Measurements from ENCODE around the gene FOSL2.

The FOSL2 gene

DNA sequence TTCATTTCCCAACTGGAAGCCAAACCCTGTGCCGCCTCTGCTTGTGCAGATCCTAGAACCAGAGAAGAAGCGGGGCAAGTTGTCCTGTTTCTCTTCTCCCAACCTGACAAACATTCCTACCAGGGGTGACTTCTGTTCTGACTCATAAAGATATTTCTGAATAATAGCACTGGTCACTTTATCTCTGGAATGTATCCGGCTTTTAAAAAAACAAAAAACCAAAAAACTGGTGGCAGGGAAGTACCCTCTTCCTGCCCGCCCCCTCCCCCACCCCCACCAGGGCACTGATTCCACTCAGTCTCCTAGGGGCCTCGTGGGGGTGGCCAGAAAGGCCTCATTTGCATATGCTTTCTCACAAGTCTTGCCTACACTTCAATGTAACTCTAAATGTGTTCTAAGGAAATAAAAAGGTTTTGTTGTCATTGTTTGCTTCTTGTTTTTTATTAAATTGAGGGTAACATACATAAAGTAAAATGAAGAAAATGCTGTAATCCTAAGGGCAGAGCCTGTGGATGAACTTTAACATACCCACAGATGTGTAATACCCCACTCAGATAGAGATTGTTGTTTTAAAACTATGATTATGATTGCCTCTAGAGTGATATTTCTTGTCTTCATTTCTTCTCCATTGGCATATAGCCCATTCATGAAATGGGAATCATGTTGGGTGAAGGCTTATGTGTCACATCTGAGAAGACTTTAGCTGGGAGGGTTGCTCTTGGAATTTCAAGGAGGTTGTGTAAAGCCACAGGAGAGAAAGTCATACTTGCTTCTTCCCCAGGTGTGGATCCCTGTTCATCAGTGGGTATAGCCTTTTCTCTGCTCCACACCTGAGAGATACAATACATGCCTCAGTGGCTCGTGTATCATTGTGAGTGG lies 5.3 kb upstream of the FOSL2 start:
- Histone ChIP-seq H3K27ac (ENCODE audit: low read length) (no peak overlapping the region), H3K27me3 (ENCODE audit: control insufficient read depth, insufficient read depth, low read length) (peaks cover 18% of the 10 kb centered on the region), H3K9me3 (ENCODE audit: control insufficient read depth, insufficient read depth, low read length) (no peaks in the 10 kb centered on the region), H3K4me1 (ENCODE audit: control insufficient read depth, insufficient read depth, low read length) (peaks cover 1% of the 10 kb centered on the region), H3K36me3 (ENCODE audit: control insufficient read depth, insufficient read depth, low read length) (no peaks in the 10 kb centered on the region), H3K4me3 (ENCODE audit: low read length) (no peak overlapping the region)
- DNase-seq (ENCODE audit: low read depth, low spot score) = no peak
- no CpG with 5 or more reads among the region's 6 CpGs for WGBS (ENCODE audit: insufficient coverage, insufficient read length)

DNA sequence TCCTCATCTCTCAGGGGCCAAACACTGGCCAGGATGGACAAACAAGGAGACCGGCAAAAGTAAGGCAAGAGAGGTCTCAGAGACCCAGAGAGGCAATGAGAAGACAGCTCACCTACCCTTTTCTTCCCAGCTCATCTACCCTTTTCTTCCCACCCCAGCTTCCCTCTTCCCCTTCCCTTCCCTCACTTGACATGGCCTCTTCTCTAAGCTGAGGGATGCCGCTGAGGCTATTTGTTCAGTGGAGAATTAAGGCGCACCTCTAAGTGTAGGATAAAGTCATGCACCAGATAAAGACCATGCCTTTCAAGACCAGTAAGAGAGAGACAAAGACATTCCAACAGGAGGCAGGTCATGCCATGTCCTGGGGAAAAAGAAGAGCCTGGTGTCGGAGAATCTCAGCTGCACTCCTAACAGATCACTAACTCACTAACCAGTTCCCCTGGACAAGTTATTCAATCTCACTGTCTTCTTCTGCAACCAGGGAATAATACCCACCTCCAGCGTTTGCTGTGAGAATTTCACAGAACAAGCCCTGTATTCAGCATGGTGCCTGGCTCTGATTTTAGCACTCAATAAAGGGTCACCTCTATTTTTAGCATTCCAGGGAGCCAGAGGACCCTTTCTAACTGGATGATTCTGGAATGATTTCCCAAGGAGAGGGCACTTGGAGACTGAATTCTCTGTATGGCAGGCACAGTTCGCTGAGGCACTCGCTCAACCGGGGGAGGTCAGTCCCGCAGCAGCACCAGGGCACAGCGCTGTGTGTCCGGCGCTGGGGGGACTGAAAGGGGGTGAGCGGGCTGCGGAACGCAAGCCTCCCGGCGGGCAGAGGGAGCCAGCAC lies 3.0 kb upstream of the FOSL2 start:
- H3K36me3 ChIP-seq (ENCODE audit: control insufficient read depth, insufficient read depth, low read length) = no peaks in the 10 kb centered on the region
- H3K27ac ChIP-seq (ENCODE audit: low read length) = no peak overlapping the region
- H3K9me3 ChIP-seq (ENCODE audit: control insufficient read depth, insufficient read depth, low read length) = no peaks in the 10 kb centered on the region
- H3K4me3 ChIP-seq (ENCODE audit: low read length) = peak overlapping the region; percentile 48; the same call in 1 of the 2 replicates
- WGBS (ENCODE audit: insufficient coverage, insufficient read length) = no CpG with 5 or more reads among the region's 17 CpGs
- H3K4me1 ChIP-seq (ENCODE audit: control insufficient read depth, insufficient read depth, low read length) = peaks cover 1% of the 10 kb centered on the region; the same call in 1 of the 2 replicates
- peaks cover 24% of the 10 kb centered on the region for H3K27me3 ChIP-seq (ENCODE audit: control insufficient read depth, insufficient read depth, low read length)
- no peak for DNase-seq (ENCODE audit: low read depth, low spot score)

DNA sequence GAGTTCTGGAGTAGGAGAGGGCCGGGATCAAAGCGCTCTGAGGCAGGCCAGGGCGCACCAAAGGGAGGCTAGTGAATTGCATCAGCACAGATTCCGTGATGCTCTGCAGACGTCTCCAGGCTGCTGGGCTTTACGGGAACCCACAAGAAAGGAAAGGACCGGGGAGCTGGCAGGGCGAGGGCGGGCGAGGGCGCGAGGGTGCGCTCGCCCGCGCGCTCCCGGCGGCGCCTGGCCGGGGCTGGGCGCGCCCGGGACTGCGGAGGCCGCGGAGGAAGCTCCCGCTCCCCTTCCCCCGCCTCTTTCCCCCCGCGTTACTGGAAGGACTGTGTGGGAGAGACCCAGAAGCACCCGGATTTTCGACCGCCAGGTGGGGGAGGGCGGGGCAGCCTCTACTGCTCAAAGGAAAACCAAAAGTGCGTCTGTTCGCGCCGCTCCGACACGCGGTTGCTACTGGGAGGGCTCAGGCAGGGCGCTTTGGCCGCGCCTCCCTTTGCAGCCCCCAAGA lies 2.4 kb upstream of the FOSL2 start:
- Histone ChIP-seq H3K36me3 (ENCODE audit: control insufficient read depth, insufficient read depth, low read length) (no peaks in the 10 kb centered on the region), H3K27ac (ENCODE audit: low read length) (no peak overlapping the region), H3K9me3 (ENCODE audit: control insufficient read depth, insufficient read depth, low read length) (no peaks in the 10 kb centered on the region), H3K4me1 (ENCODE audit: control insufficient read depth, insufficient read depth, low read length) (peaks cover 1% of the 10 kb centered on the region; the same call in 1 of the 2 replicates), H3K27me3 (ENCODE audit: control insufficient read depth, insufficient read depth, low read length) (peaks cover 29% of the 10 kb centered on the region), H3K4me3 (ENCODE audit: low read length) (peak overlapping the region; percentile 48; the same call in 1 of the 2 replicates)
- DNase-seq (ENCODE audit: low read depth, low spot score) = no peak
- no CpG with 5 or more reads among the region's 45 CpGs for WGBS (ENCODE audit: insufficient coverage, insufficient read length)

DNA sequence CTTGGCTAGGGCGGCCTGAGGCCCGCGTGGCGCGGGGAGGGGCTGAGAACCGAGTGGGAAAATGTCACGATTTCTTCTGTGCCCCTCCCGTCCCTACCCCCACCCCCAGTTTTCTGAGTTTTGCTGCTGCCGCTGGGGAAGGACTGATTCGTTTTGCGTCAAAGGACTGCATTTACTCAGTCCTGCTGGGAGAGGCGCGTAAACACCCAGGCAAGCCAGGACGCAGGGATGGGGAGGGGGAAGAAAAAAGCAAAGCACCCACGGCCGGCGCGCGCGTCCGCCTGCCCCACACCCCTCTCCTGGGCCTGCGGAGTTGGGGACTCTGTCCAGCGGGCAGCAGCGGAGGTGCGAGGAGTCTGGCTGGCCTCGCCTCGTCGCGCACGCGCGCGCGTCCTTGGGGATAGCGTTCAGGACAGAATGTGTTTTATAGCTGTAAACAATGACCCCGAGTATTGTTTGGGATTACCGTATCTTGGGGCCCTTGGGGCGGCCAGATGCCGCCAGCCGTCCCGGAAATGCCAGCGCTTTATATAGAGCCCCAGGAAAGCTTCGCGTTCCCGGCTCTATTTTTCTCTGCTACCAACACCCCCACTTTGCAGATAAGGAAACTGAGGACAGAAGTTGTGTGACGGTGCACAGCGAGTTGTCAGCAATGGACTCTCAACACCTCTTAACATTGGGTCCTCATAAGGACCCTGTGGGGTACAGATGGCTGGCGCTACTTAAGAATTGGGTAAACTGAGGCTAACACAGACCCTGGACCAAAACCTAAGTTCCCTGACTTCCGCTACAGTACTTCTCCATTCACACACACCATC lies 1.7 kb upstream of the FOSL2 start:
- DNase-seq (ENCODE audit: low read depth, low spot score) = no peak
- Histone ChIP-seq H3K27me3 (ENCODE audit: control insufficient read depth, insufficient read depth, low read length) (peaks cover 33% of the 10 kb centered on the region), H3K4me1 (ENCODE audit: control insufficient read depth, insufficient read depth, low read length) (peaks cover 1% of the 10 kb centered on the region; the same call in 1 of the 2 replicates), H3K36me3 (ENCODE audit: control insufficient read depth, insufficient read depth, low read length) (no peaks in the 10 kb centered on the region), H3K27ac (ENCODE audit: low read length) (no peak overlapping the region), H3K4me3 (ENCODE audit: low read length) (peak overlapping the region; percentile 48; the same call in 1 of the 2 replicates), H3K9me3 (ENCODE audit: control insufficient read depth, insufficient read depth, low read length) (no peaks in the 10 kb centered on the region)
- no CpG with 5 or more reads among the region's 49 CpGs for WGBS (ENCODE audit: insufficient coverage, insufficient read length)

DNA sequence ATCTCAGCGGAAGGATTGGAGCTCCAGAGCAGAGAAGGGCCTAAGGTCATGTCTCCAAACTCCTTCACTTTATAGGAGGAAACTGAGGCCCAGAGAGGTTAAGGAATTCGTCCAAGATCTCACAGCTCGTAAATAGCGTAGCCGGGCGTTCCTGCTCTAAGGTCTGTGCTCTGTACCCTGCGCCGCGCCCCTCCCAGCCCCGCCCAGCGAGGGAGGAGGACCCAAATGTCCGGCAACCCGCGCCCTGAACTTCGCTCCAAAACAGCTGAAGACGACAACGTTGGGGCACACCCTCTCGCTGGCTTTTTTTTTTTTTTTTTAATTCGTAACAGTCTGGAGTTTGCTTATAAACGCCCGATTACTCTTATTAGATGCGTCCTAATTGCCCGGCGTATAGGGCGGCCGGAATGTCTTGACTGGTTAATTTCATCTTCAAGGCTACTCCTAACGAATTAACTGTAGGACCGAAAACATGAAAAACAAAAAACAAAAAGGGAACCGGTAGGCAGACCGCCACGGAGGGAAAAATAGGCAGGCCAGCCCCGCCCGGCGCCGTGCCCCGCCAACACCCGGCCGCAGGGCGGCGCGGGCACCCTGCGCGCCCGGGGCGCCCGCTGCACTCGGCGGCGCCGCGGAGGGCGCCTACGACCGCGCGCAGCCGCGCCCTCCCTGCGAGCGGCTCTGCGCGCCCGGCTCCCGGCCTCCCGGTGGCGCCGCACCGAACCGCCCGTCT lies 928 bp upstream of the FOSL2 start:
- H3K27ac ChIP-seq (ENCODE audit: low read length) = no peak overlapping the region
- H3K4me1 ChIP-seq (ENCODE audit: control insufficient read depth, insufficient read depth, low read length) = peaks cover 1% of the 10 kb centered on the region; the same call in 1 of the 2 replicates
- DNase-seq (ENCODE audit: low read depth, low spot score) = no peak
- H3K4me3 ChIP-seq (ENCODE audit: low read length) = peak overlapping the region; percentile 66; the same call in 1 of the 2 replicates
- peaks cover 33% of the 10 kb centered on the region for H3K27me3 ChIP-seq (ENCODE audit: control insufficient read depth, insufficient read depth, low read length)
- H3K9me3 ChIP-seq (ENCODE audit: control insufficient read depth, insufficient read depth, low read length) = no peaks in the 10 kb centered on the region
- no peaks in the 10 kb centered on the region for H3K36me3 ChIP-seq (ENCODE audit: control insufficient read depth, insufficient read depth, low read length)
- no CpG with 5 or more reads among the region's 70 CpGs for WGBS (ENCODE audit: insufficient coverage, insufficient read length)

DNA sequence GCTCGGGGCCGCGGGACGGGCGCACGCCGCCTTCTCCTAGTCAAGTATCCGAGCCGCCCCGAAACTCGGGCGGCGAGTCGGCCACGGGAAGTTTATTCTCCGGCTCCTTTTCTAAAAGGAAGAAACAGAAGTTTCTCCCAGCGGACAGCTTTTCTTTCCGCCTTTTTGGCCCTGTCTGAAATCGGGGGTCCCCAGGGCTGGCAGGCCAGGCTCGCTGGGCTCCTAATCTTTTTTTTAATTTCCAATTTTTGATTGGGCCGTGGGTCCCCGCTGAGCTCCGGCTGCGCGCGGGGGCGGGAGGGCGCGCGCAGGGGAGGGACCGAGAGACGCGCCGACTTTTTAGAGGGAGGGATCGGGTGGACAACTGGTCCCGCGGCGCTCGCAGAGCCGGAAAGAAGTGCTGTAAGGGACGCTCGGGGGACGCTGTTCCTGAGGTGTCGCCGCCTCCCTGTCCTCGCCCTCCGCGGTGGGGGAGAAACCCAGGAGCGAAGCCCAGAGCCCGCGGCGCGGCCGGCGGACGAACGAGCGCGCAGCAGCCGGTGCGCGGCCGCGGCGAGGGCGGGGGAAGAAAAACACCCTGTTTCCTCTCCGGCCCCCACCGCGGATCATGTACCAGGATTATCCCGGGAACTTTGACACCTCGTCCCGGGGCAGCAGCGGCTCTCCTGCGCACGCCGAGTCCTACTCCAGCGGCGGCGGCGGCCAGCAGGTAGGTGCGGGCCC lies 617 bp downstream of the FOSL2 start:
- Histone ChIP-seq H3K9me3 (ENCODE audit: control insufficient read depth, insufficient read depth, low read length) (no peaks in the 10 kb centered on the region), H3K27me3 (ENCODE audit: control insufficient read depth, insufficient read depth, low read length) (peaks cover 31% of the 10 kb centered on the region), H3K4me3 (ENCODE audit: low read length) (peak overlapping the region; percentile 66; the same call in 1 of the 2 replicates), H3K4me1 (ENCODE audit: control insufficient read depth, insufficient read depth, low read length) (peaks cover 1% of the 10 kb centered on the region; the same call in 1 of the 2 replicates), H3K36me3 (ENCODE audit: control insufficient read depth, insufficient read depth, low read length) (no peaks in the 10 kb centered on the region), H3K27ac (ENCODE audit: low read length) (no peak overlapping the region)
- DNase-seq (ENCODE audit: low read depth, low spot score) = no peak
- WGBS (ENCODE audit: insufficient coverage, insufficient read length) = no CpG with 5 or more reads among the region's 81 CpGs

DNA sequence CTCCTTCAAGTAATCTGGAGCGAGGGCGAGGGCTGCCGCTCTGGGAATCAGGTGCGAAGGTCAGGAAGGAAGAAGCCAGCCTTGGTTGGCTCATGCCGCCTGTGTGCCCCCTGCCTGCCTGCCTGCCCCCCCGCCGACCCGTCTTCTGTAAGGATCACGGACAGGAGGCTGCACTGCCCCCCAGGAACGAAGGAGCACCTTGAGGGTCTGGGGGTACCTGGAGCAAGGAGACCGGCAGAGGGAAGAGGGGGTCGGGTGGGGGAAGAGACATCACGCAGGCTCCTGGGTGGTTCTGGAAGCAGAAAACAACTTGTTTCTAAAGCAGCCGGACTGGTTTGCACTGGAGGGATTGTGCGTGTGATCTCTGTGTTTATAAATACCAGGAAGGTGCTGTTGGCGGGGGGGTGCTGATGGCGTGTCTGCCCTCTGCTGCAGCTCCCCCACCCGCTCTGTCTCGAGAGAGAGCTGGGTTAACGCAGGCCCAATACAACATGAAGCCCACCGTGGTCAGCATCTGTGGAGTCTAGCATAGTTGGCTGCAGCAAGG lies 1.7 kb downstream of the FOSL2 start:
- Histone ChIP-seq H3K27ac (ENCODE audit: low read length) (no peak overlapping the region), H3K4me1 (ENCODE audit: control insufficient read depth, insufficient read depth, low read length) (peaks cover 1% of the 10 kb centered on the region; the same call in 1 of the 2 replicates), H3K36me3 (ENCODE audit: control insufficient read depth, insufficient read depth, low read length) (no peaks in the 10 kb centered on the region), H3K9me3 (ENCODE audit: control insufficient read depth, insufficient read depth, low read length) (no peaks in the 10 kb centered on the region), H3K27me3 (ENCODE audit: control insufficient read depth, insufficient read depth, low read length) (peaks cover 24% of the 10 kb centered on the region), H3K4me3 (ENCODE audit: low read length) (no peak overlapping the region; the same call in 1 of the 2 replicates)
- WGBS (ENCODE audit: insufficient coverage, insufficient read length) = no CpG with 5 or more reads among the region's 21 CpGs
- no peak for DNase-seq (ENCODE audit: low read depth, low spot score)

DNA sequence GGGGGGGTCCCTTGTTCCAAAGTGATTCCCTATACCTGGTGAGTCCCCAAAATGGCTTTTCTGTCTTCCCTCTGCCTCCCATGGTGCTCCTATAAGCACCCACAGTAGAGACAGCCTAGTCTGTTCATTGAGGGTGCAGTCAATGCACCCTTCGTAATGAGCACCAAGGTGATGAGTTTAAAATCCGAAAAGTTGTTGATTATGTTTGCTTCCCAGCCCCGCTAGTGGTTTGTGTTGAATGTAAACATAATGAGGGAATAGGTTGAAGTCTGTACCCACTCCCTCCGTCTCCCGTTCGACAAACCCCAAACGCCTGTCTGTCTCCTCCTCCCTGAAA lies 2.3 kb downstream of the FOSL2 start:
- no peaks in the 10 kb centered on the region for H3K9me3 ChIP-seq (ENCODE audit: control insufficient read depth, insufficient read depth, low read length)
- no peaks in the 10 kb centered on the region for H3K36me3 ChIP-seq (ENCODE audit: control insufficient read depth, insufficient read depth, low read length)
- no peak overlapping the region for H3K27ac ChIP-seq (ENCODE audit: low read length)
- no peak for DNase-seq (ENCODE audit: low read depth, low spot score)
- H3K27me3 ChIP-seq (ENCODE audit: control insufficient read depth, insufficient read depth, low read length) = peaks cover 19% of the 10 kb centered on the region
- WGBS (ENCODE audit: insufficient coverage, insufficient read length) = no CpG with 5 or more reads among the region's 7 CpGs
- peaks cover 1% of the 10 kb centered on the region; the same call in 1 of the 2 replicates for H3K4me1 ChIP-seq (ENCODE audit: control insufficient read depth, insufficient read depth, low read length)
- H3K4me3 ChIP-seq (ENCODE audit: low read length) = no peak overlapping the region

Measured in iPS DF 6.9 (cell line).